Pancreas (tissue), 10 donors: ENCODE measurements around the gene PUM1. TPM values are rescaled to one million over a fixed set of nuclear protein-coding genes. Genes with fewer than 3 reads are reported as not detected.
A peak's percentile ranks its signal among the peaks of the same experiment; 100 is the strongest.

ENCODE experiments used
- ATAC-seq, 4 donors: fragments of 200-7000 bp; cut with Tn5 transposase; one replicate each; pipeline versions ENCODE4 v1.8.0 to v1.9.1; 2020; ENCODE audit warnings: mild to moderate bottlenecking in 4 of 4, moderate library complexity in 4 of 4
- DNase-seq, 6 donors: peaks; one replicate each; pipeline ENCODE4 v3.0.0-alpha.2; 2020
- FAIRE-seq: peaks from 2 replicates; lab custom pipeline; 2012; peaks lifted over from hg19 to GRCh38; lab: Jason Lieb, UNC
- H3K27ac ChIP-seq, 4 donors: fragments of 200-600 bp; sonication (generic); 1 replicate in 3 of 4; 2 replicates in 1 of 4; pipeline versions ENCODE4 v1.5.0 to v1.8.0; 2020
- H3K27me3 ChIP-seq, 4 donors: fragments of 200-600 bp; one replicate each; pipeline ENCODE4 v1.8.0; 2021
- H3K36me3 ChIP-seq, 3 donors: fragments of 200-600 bp; sonication (generic) in 1 of 3; one replicate each; pipeline versions ENCODE4 v1.5.0 to v1.8.0; 2020 to 2021
- H3K4me1 ChIP-seq, 3 donors: fragments of 200-600 bp; one replicate each; pipeline ENCODE4 v1.8.0; 2021
- H3K4me3 ChIP-seq, 4 donors: fragments of 200-600 bp; sonication (generic) in 2 of 4; one replicate each; pipeline versions ENCODE4 v1.5.0 to v1.8.0; 2020 to 2021
- H3K9me3 ChIP-seq, 4 donors: fragments of 200-600 bp; one replicate each; pipeline ENCODE4 v1.8.0; 2021
- WGBS, 2 donors: extraction: QIAGEN DNeasy Blood & Tissue Kit; methylation state at CpG; one replicate each; pipeline ENCODE4 v1.1.7; 2013; 5-methylcytosine and 5-hydroxymethylcytosine counted together
- intact Hi-C, 3 donors: fragments of 100-400 bp; cut with DNase I; formaldehyde crosslinking; loops; one replicate each; pipeline versions ENCODE4 v1.11.1 to v1.14.2; 2022
- polyA plus RNA-seq, 2 donors: library from polyadenylated mRNA; stranded (reverse); fragments of 200-250 nt; gene quantifications; one replicate each; pipeline ENCODE4 v1.2.3, GENCODE V29; 2013
- total RNA-seq, 6 donors: library from RNA; stranded (reverse); fragmentation: NEBNext Ultra II Directional in 4 of 6; extraction: Animal tissue kit (Norgen Biotek cat#: 25700) in 4 of 6; gene quantifications; one replicate each; pipeline versions ENCODE4 v1.2.1 to v1.2.4, GENCODE V29; 2021 to 2023
- TF ChIP-seq, protein P1 (sequence below), 4 donors: fragments of 200-600 bp; sonication (generic) in 3 of 4; IDR thresholded peaks; one replicate each; pipeline versions ENCODE4 v1.5.0 to v1.8.0; 2021; ENCODE audit warnings: antibody characterized with exemption in 4 of 4
- donor health status: healthy with polysubstance abuse.
- donor health status: DM: no; HTN: no; CAD: no; lungs with moderate emphysema.
- donor health status: DM: no; HTN: no; CAD: no.
- donor health status: control.
- donor health status: control.
- donor health status: Bipolar disorder and iron deficiency.
- donor health status: DM: yes; HTN: yes; CAD: no.
- donor health status: DM: no; HTN: no; CAD: no.
- donor health status: DM: no; HTN: no; CAD: no.
- donor health status: DM: yes; HTN: yes; CAD: no.

The PUM1 gene
- total and polyA plus RNA-seq, 8 donors: 16.9 to 75.8 (median 43.1) TPM

DNA sequence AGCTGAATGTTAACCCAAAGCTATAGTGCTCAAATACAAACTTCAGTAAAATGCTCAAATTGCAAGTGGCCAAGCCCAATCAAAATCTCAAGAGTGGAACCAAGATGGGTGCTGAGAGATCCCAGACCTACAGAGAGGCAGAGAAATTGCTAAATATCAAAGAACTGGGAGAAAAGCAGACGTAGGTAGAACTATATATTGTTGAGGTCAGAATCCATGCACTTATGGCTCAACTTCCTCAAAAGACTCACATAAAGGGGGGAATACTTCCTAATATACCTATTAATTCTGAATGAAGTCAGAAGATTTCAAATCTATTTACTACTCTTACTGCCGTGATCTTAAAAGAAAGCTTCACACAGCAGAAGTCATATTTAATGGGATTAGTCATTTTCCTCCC is 65.2 kb downstream of the PUM1 start:
- Histone ChIP-seq H3K36me3 (no peaks in the 10 kb centered on the region), H3K9me3 (no peaks in the 10 kb centered on the region), H3K27ac (no peak overlapping the region), H3K4me3 (no peak overlapping the region), H3K27me3 (no peaks in the 10 kb centered on the region), H3K4me1 (peaks cover 0 to 12% (median 5%) of the 10 kb centered on the region in 3 donors)
- intact Hi-C loops: no loop called here
- FAIRE-seq (no peak), DNase-seq (no peak), ATAC-seq (no peak)
- 92 to 100% methylated on average over 2 of the region's 2 CpGs for WGBS, 2 donors
- TF ChIP-seq, protein P1, sequence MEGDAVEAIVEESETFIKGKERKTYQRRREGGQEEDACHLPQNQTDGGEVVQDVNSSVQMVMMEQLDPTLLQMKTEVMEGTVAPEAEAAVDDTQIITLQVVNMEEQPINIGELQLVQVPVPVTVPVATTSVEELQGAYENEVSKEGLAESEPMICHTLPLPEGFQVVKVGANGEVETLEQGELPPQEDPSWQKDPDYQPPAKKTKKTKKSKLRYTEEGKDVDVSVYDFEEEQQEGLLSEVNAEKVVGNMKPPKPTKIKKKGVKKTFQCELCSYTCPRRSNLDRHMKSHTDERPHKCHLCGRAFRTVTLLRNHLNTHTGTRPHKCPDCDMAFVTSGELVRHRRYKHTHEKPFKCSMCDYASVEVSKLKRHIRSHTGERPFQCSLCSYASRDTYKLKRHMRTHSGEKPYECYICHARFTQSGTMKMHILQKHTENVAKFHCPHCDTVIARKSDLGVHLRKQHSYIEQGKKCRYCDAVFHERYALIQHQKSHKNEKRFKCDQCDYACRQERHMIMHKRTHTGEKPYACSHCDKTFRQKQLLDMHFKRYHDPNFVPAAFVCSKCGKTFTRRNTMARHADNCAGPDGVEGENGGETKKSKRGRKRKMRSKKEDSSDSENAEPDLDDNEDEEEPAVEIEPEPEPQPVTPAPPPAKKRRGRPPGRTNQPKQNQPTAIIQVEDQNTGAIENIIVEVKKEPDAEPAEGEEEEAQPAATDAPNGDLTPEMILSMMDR (IDR thresholded peaks at IDR 0.05): no peak

DNA sequence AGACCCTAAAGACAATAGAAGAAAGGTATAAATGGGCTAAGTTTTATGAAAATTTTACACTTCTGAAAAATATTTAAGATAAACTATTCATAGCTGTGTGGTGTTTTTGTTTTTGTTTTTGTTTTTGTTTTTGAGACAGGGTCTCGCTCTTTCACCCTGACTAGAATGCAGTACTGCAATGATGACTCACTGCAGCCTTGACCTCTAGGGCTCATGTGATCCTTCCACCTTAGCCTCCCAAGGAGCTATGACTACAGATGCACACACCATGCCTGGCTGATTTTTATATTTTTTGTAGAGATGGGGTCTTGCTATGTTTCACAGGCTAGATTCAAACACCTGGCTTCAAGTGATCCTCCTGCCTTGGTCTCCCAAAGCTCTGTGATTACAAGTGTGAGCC is 66.6 kb downstream of the PUM1 start:
- intact Hi-C loops: no loop called here
- Histone ChIP-seq H3K4me1 (peaks cover 0 to 12% (median 5%) of the 10 kb centered on the region in 3 donors), H3K4me3 (no peak overlapping the region), H3K9me3 (no peaks in the 10 kb centered on the region), H3K27ac (no peak overlapping the region), H3K36me3 (no peaks in the 10 kb centered on the region), H3K27me3 (no peaks in the 10 kb centered on the region)
- ATAC-seq (peak in 1 of 4 donors; percentile 17), FAIRE-seq (no peak), DNase-seq (no peak)
- TF ChIP-seq, protein P1 (IDR thresholded peaks at IDR 0.05): no peak
- WGBS, 2 donors: 94 to 100% methylated on average over 1 of the region's 1 CpG

DNA sequence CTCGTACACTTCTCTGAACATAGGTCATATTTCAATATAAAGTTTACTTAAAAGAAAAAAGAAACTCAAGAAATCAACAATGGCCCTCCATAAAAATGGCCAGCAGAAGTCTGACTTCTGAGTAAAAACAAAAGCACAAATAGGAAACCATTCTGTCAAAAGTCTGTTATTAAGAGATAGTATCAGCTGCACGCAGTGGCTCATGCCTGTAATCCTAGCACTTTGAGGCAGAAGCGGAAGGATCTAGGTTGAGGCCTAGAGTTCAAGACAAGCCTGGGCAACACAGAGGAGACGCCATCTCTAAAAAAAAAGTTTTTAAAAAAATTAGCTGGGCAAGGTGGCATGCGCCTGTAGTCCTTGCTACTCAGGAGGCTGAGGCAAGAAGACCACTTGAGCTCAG is 67.3 kb downstream of the PUM1 start:
- H3K36me3 ChIP-seq: no peaks in the 10 kb centered on the region
- no peak overlapping the region for H3K27ac ChIP-seq
- 97% methylated on average over 5 of the region's 5 CpGs for WGBS, 2 donors
- ATAC-seq (no peak), DNase-seq (no peak), FAIRE-seq (no peak)
- intact Hi-C loops: no loop called here
- H3K4me1 ChIP-seq: peaks cover 0 to 12% (median 5%) of the 10 kb centered on the region in 3 donors
- no peaks in the 10 kb centered on the region for H3K27me3 ChIP-seq
- H3K9me3 ChIP-seq: no peaks in the 10 kb centered on the region
- no peak overlapping the region for H3K4me3 ChIP-seq
- TF ChIP-seq, protein P1 (IDR thresholded peaks at IDR 0.05): no peak

DNA sequence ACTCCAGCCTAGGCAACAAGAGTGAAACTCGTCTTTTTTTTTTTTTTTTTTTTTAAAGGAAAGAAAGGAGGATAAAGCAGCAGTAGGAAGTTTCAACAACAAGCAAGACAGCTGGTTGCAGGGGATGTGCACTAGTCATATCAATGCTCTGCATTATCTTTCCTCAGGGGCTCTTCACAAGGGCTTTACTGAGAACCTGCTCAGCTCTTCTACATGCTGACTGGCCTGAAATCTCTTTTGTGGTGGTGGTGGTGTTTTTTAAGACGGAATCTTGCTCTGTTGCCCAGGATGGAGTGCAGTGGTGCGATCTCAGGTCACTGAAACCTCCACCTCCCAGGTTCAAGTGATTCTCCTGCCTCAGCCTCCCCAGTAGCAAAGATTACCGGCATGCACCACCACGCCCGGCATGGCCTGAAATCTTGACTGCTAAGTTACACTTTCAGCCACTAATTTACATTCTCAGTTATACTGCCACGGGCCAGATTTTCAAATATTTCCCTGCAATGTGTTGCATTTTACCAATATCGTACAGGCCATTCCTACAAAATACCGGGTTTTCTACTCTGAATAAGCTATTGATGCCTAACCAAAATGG is 68.0 kb downstream of the PUM1 start:
- ATAC-seq (no peak), DNase-seq (no peak), FAIRE-seq (no peak)
- intact Hi-C loops: no loop called here
- H3K9me3 ChIP-seq: no peaks in the 10 kb centered on the region
- TF ChIP-seq, protein P1 (IDR thresholded peaks at IDR 0.05): no peak
- peaks cover 0 to 12% (median 5%) of the 10 kb centered on the region in 3 donors for H3K4me1 ChIP-seq
- 94 to 98% methylated on average over 9 of the region's 9 CpGs for WGBS, 2 donors
- H3K4me3 ChIP-seq: no peak overlapping the region
- H3K27ac ChIP-seq: no peak overlapping the region
- no peaks in the 10 kb centered on the region for H3K36me3 ChIP-seq
- H3K27me3 ChIP-seq: no peaks in the 10 kb centered on the region

DNA sequence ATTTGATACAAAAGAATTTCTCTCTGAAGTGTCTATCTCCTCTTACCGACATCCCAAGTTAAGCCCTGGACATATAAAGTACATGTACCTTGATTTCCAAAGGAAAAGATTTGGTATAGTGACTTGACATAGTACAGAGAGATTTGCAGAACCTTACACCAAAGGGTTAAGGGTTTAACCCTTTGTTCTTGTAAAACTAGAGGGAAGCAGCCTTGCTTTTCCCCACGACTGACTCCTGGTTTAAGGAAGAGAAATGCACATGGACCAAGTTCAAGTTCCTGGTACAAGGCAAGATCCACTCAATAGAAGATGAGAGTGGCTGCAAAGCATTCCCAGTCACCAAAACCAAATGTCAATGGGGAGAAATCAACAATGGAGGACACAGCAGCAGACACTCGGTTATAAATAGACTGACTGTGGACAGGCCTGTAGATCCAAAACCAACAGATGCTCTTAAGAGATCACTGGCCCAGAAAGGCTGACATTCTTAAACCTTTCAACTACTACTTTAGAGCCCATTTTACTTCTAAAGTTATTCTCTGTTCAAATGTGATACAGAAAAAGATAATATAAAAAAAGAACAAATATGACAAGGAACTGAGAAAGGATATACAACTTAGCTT is 69.4 kb downstream of the PUM1 start:
- WGBS, 2 donors: 65 to 68% methylated on average over 3 of the region's 3 CpGs
- TF ChIP-seq, protein P1 (IDR thresholded peaks at IDR 0.05): no peak
- DNase-seq: no peak

More for the DNA sequence above, 69.4 kb downstream of the PUM1 start:
- intact Hi-C loops: no loop called here
- ATAC-seq: no peak
- no peak for FAIRE-seq
- no peaks in the 10 kb centered on the region for H3K4me1 ChIP-seq
- no peak overlapping the region for H3K27ac ChIP-seq
- peaks cover 0 to 3% (median 0%) of the 10 kb centered on the region in 3 donors for H3K36me3 ChIP-seq
- H3K27me3 ChIP-seq: no peaks in the 10 kb centered on the region
- H3K4me3 ChIP-seq: no peak overlapping the region
- no peaks in the 10 kb centered on the region for H3K9me3 ChIP-seq
